ENCODE data around the gene APOM.

Gene APOM

GRCh38 chr6:31630177-31630934 lies 25.3 kb upstream of the APOM start:
- intact Hi-C loops (cut with DNase I) = no loop called here
- peak in 1 of 10 donors; percentile 74 for DNase-seq

GRCh38 chr6:31631209-31631608 lies 24.5 kb upstream of the APOM start:
- DNase-seq = no peak
- intact Hi-C loops (cut with DNase I) = no loop called here

GRCh38 chr6:31631681-31632278 lies 23.9 kb upstream of the APOM start:
- intact Hi-C loops (cut with DNase I) = no loop called here

GRCh38 chr6:31632279-31632946 lies 23.3 kb upstream of the APOM start:
- DNase-seq = no peak
- intact Hi-C loops (cut with DNase I) = no loop called here

More at GRCh38 chr6:31631681-31632278, 23.9 kb upstream of the APOM start:
- no peak for DNase-seq

- intact Hi-C loops (cut with DNase I) = no loop called here
- no peak for DNase-seq
These were observed 22.2 kb upstream of the APOM start for GRCh38 chr6:31633447-31633846.

GRCh38 chr6:31634131-31634530 lies 21.6 kb upstream of the APOM start:
- intact Hi-C loops (cut with DNase I) = no loop called here
- DNase-seq = no peak

- intact Hi-C loops (cut with DNase I) = no loop called here
- DNase-seq = no peak
These were observed 20.6 kb upstream of the APOM start for GRCh38 chr6:31634969-31635575.

GRCh38 chr6:31636698-31637596 lies 18.7 kb upstream of the APOM start:
- DNase-seq = peak in 1 of 10 donors; percentile 40
- intact Hi-C loops (cut with DNase I) = no loop called here

GRCh38 chr6:31639043-31639442 lies 16.7 kb upstream of the APOM start:
- intact Hi-C loops (cut with DNase I) = no loop called here
- DNase-seq = no peak

GRCh38 chr6:31639449-31639861 lies 16.2 kb upstream of the APOM start:
- DNase-seq = no peak
- intact Hi-C loops (cut with DNase I) = no loop called here

- intact Hi-C loops (cut with DNase I) = no loop called here
- peak in 1 of 10 donors; percentile 28 for DNase-seq
These were observed 15.1 kb upstream of the APOM start for GRCh38 chr6:31640612-31641011.

- intact Hi-C loops (cut with DNase I) = no loop called here
- no peak for DNase-seq
These were observed 14.3 kb upstream of the APOM start for GRCh38 chr6:31641370-31641769.

GRCh38 chr6:31642798-31643570 lies 12.7 kb upstream of the APOM start:
- no peak for DNase-seq
- intact Hi-C loops (cut with DNase I) = no loop called here

GRCh38 chr6:31643818-31644454 lies 11.8 kb upstream of the APOM start:
- peak in 1 of 10 donors; percentile 54 for DNase-seq
- intact Hi-C loops (cut with DNase I) = no loop called here

GRCh38 chr6:31645325-31645724 lies 10.4 kb upstream of the APOM start:
- intact Hi-C loops (cut with DNase I) = no loop called here
- DNase-seq = peak in 1 of 10 donors; percentile 55

- intact Hi-C loops (cut with DNase I) = loop anchor here (1.0 kb wide), 1 partner anchor 31 kb away; the partner anchor contains the start of gene PRRC2A
- no peak for DNase-seq
These were observed 4.0 kb upstream of the APOM start for GRCh38 chr6:31651602-31652191.

GRCh38 chr6:31652925-31653724 lies 2.6 kb upstream of the APOM start:
- intact Hi-C loops (cut with DNase I) = loop anchor here (1.0 kb wide), 1 partner anchor 33 kb away; the partner anchor contains the start of gene PRRC2A
- peak; percentile 74 to 96 (median 82) for DNase-seq

Data from posterior cingulate gyrus (tissue), 11 donors.